Spleen (tissue), 13 donors: Measurements from ENCODE around the gene GNAI2. TPM values are rescaled to one million over a fixed set of nuclear protein-coding genes. Genes with fewer than 3 reads are reported as not detected.

Source experiments
- DNase-seq: peaks from one replicate; pipeline ENCODE4 v3.0.0-alpha.2; 2020
- H3K27ac ChIP-seq, 8 donors: fragments of 200-600 bp; sonication (generic) in 7 of 8; 1 replicate in 4 of 8; 2 replicates in 4 of 8; pipeline versions ENCODE4 v1.5.0 to v1.8.0; 2016 to 2021; ENCODE audit warnings: inconsistent platforms in 4 of 8, mild to moderate bottlenecking in 4 of 8, moderate library complexity in 1 of 8
- H3K27me3 ChIP-seq, 7 donors: fragments of 200-600 bp; sonication (generic) in 6 of 7; replicated peaks in 1 of 7; 1 replicate in 4 of 7; 2 replicates in 3 of 7; pipeline versions ENCODE4 v1.5.0 to v1.8.0; 2016 to 2021; ENCODE audit warnings: inconsistent platforms in 3 of 7, mild to moderate bottlenecking in 1 of 7
- H3K36me3 ChIP-seq, 6 donors: fragments of 200-600 bp; sonication (generic) in 5 of 6; 1 replicate in 4 of 6; 2 replicates in 2 of 6; pipeline versions ENCODE4 v1.5.0 to v1.8.0; 2016 to 2021; ENCODE audit warnings: inconsistent platforms in 2 of 6
- H3K4me1 ChIP-seq, 6 donors: fragments of 200-600 bp; sonication (generic) in 5 of 6; 1 replicate in 3 of 6; 2 replicates in 3 of 6; pipeline versions ENCODE4 v1.5.0 to v1.8.0; 2016 to 2021; ENCODE audit warnings: inconsistent platforms in 3 of 6
- H3K4me3 ChIP-seq, 8 donors: fragments of 200-600 bp; sonication (generic) in 7 of 8; 1 replicate in 4 of 8; 2 replicates in 4 of 8; pipeline versions ENCODE4 v1.5.0 to v1.8.0; 2016 to 2021; ENCODE audit warnings: inconsistent platforms in 4 of 8, mild to moderate bottlenecking in 4 of 8, moderate library complexity in 2 of 8
- H3K9me3 ChIP-seq, 8 donors: fragments of 200-600 bp; sonication (generic) in 7 of 8; 1 replicate in 4 of 8; 2 replicates in 4 of 8; pipeline versions ENCODE4 v1.5.0 to v1.8.0; 2016 to 2021; ENCODE audit warnings: inconsistent platforms in 4 of 8
- POLR2A ChIP-seq, 3 donors: fragments of 450-650 bp; IDR thresholded peaks; one replicate each; pipeline ENCODE4 v1.5.1; 2017; ENCODE audit warnings: antibody characterized with exemption in 3 of 3, mild to moderate bottlenecking in 1 of 3
- POLR2AphosphoS5 ChIP-seq, 3 donors: sonication (generic); formaldehyde crosslinking; IDR thresholded peaks; one replicate each; pipeline ENCODE4 v1.5.1; 2017; ENCODE audit warnings: antibody characterized with exemption in 3 of 3
- WGBS, 5 donors: extraction: QIAGEN DNeasy Blood & Tissue Kit in 3 of 5; methylation state at CpG; one replicate each; pipeline versions ENCODE4 v1.1.5 to v1.1.7; 2013 to 2018; 5-methylcytosine and 5-hydroxymethylcytosine counted together
- intact Hi-C: fragments of 100-400 bp; cut with DNase I; formaldehyde crosslinking; loops from one replicate; pipeline ENCODE4 v1.15.0; 2023; ENCODE audit warnings: low total_unique reads
- long read RNA-seq, 2 donors: transcript quantifications; one replicate each; lab custom pipeline, GENCODE V29; 2026
- polyA plus RNA-seq, 3 donors: library from polyadenylated mRNA; stranded (reverse); fragments of 200-250 nt; gene quantifications; one replicate each; pipeline ENCODE4 v1.2.1, GENCODE V29; 2013
- total RNA-seq, 7 donors: library from RNA; depleted of rRNA in 3 of 7; stranded (reverse); fragments of >200 nt in 3 of 7; fragmentation: NEBNext Ultra II Directional in 4 of 7; extraction: Animal tissue kit (Norgen Biotek cat#: 25700) in 4 of 7; gene quantifications; one replicate each; pipeline versions ENCODE4 v1.1.0 to v1.2.1, GENCODE V29; 2016 to 2021
- TF ChIP-seq, protein P1 (sequence below), 11 experiments: fragments of 200-600 bp in 7 of 11; fragments of 450-650 bp in 4 of 11; sonication (generic) in 4 of 11; IDR thresholded peaks in 8 of 11; conservative IDR thresholded peaks in 3 of 11; 1 replicate in 7 of 11; 2 replicates in 4 of 11; pipeline versions ENCODE4 v1.4.0 to v1.8.0; 2016 to 2021; ENCODE audit warnings: antibody characterized with exemption in 11 of 11, inconsistent platforms in 4 of 11, mild to moderate bottlenecking in 1 of 11
- donor health status: healthy with polysubstance abuse.
- donor health status: DM: no; HTN: no; CAD: no; lungs with moderate emphysema.
- donor health status: DM: no; HTN: no; CAD: no.
- donor health status: Bipolar disorder and iron deficiency.
- donor health status: healthy.
- donor health status: DM: no; HTN: no; CAD: no.
- donor health status: DM: yes; HTN: yes; CAD: no.

GNAI2 gene
- 100 to 1,000 TPM; 276 to 466 (median 385) TPM for total RNA-seq
- 100 to 1,000 TPM; 147 to 232 (median 170) TPM for polyA plus RNA-seq
- long read RNA-seq, donor 1, transcript GNAI2-202 (9 exons, 2,464 nt): major isoform, 75 of 131 reads
- long read RNA-seq, donor 1, partial matches to known transcripts: 52 of 131 reads
- long read RNA-seq, donor 1, other reads (novel, unspliced or antisense): 0 of 131 reads
- long read RNA-seq, donor 2, transcript GNAI2-202 (9 exons, 2,464 nt): major isoform, 79 of 108 reads
- long read RNA-seq, donor 2, partial matches to known transcripts: 26 of 108 reads
- long read RNA-seq, donor 2, other reads (novel, unspliced or antisense): 0 of 108 reads

GRCh38 chr3:50235716-50236483, at the start of gene GNAI2:
GNAI2 (plus strand) TSS chr3:50236204; CDS start chr3:50236336, 132 bp downstream.
- Histone ChIP-seq H3K27ac (peak within 1 kb of the TSS; percentile 94 to 99 (median 96)), H3K4me1 (peaks cover 31 to 64% (median 47%) of the 10 kb centered on the region in 6 donors), H3K4me3 (peak within 1 kb of the TSS; percentile 87 to 98 (median 92)), H3K36me3 (peaks cover 0 to 26% (median 11%) of the 10 kb centered on the region in 6 donors), H3K9me3 (no peaks in the 10 kb centered on the region), H3K27me3 (no peaks in the 10 kb centered on the region)
- 0 to 2% (median 1%) methylated on average over 37 to 75 of the region's 75 CpGs for WGBS, 5 donors
- TF ChIP-seq, protein P1, sequence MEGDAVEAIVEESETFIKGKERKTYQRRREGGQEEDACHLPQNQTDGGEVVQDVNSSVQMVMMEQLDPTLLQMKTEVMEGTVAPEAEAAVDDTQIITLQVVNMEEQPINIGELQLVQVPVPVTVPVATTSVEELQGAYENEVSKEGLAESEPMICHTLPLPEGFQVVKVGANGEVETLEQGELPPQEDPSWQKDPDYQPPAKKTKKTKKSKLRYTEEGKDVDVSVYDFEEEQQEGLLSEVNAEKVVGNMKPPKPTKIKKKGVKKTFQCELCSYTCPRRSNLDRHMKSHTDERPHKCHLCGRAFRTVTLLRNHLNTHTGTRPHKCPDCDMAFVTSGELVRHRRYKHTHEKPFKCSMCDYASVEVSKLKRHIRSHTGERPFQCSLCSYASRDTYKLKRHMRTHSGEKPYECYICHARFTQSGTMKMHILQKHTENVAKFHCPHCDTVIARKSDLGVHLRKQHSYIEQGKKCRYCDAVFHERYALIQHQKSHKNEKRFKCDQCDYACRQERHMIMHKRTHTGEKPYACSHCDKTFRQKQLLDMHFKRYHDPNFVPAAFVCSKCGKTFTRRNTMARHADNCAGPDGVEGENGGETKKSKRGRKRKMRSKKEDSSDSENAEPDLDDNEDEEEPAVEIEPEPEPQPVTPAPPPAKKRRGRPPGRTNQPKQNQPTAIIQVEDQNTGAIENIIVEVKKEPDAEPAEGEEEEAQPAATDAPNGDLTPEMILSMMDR (IDR thresholded peaks at IDR 0.05 in 8 of 11, conservative IDR thresholded peaks at IDR 0.05 in 3 of 11): peak in 3 of 11 experiments; percentile 37 to 61 (median 43)
- peak in 2 of 3 donors; percentile 91 to 97 for TF ChIP-seq POLR2A (IDR thresholded peaks at IDR 0.05)
- TF ChIP-seq POLR2AphosphoS5 (IDR thresholded peaks at IDR 0.05): peak; percentile 98 to 99 (median 98)
- intact Hi-C loops: loop anchor here (10.0 kb wide), 1 partner anchor 89 kb away; the partner anchor contains the start of genes HYAL2 and TUSC2
- peak; percentile 100 for DNase-seq

DNA sequence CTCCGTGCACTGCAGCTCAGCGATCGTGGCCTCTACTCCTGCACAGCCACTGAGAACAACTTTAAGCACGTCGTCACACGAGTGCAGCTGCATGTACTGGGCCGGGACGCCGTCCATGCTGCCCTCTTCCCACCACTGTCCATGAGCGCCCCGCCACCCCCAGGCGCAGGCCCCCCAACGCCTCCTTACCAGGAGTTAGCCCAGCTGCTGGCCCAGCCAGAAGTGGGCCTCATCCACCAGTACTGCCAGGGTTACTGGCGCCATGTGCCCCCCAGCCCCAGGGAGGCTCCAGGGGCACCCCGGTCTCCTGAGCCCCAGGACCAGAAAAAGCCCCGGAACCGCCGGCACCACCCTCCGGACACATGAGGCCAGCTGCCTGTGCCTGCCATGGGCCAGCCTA, 48.3 kb upstream of the GNAI2 start:
- intact Hi-C loops: loop anchor here (5.0 kb wide), 1 partner anchor 65 kb away; no protein-coding TSS in a partner anchor
- Histone ChIP-seq H3K4me3 (no peak overlapping the region), H3K36me3 (peaks cover 0 to 58% (median 18%) of the 10 kb centered on the region in 6 donors), H3K27me3 (peaks cover 0 to 12% (median 1%) of the 10 kb centered on the region in 7 donors), H3K27ac (no peak overlapping the region), H3K4me1 (peaks cover 0 to 21% (median 10%) of the 10 kb centered on the region in 6 donors), H3K9me3 (no peaks in the 10 kb centered on the region)
- TF ChIP-seq, protein P1 (IDR thresholded peaks at IDR 0.05 in 8 of 11, conservative IDR thresholded peaks at IDR 0.05 in 3 of 11): no peak
- no peak for TF ChIP-seq POLR2A (IDR thresholded peaks at IDR 0.05)
- TF ChIP-seq POLR2AphosphoS5 (IDR thresholded peaks at IDR 0.05): peak in 1 of 3 donors; percentile 8
- DNase-seq: no peak
- WGBS, 5 donors: 87 to 96% (median 92%) methylated on average over 17 to 19 of the region's 19 CpGs

DNA sequence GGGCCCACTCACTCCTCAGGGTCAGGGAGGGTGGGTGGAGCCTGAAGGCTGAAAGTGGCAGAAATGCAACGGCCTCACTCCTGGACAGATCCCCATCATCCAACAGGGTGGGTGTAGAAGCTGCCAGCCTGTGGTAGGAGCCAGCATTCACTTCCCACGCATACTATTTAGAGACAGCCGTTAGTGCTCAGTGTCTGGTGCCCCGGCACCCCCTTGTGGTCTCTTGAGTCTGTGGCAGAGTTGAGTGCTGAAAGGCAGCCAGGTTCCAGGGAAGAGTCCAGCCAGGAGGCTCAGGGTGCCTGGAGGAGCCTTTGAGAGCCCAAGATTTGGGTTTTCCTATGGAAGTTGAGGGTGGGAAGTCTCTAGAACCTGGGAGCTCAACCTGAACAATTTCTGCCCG, 46.7 kb upstream of the GNAI2 start:
- intact Hi-C loops: loop anchor here (5.0 kb wide), 1 partner anchor 67 kb away; no protein-coding TSS in a partner anchor
- no peak for DNase-seq
- WGBS, 5 donors: 11 to 20% (median 16%) methylated on average over 5 of the region's 5 CpGs

More for the DNA sequence above, 46.7 kb upstream of the GNAI2 start:
- Histone ChIP-seq H3K27ac (no peak overlapping the region), H3K36me3 (peaks cover 0 to 43% (median 13%) of the 10 kb centered on the region in 6 donors), H3K27me3 (peaks cover 9 to 27% (median 16%) of the 10 kb centered on the region in 7 donors), H3K4me1 (peaks cover 4 to 36% (median 24%) of the 10 kb centered on the region in 6 donors), H3K4me3 (no peak overlapping the region), H3K9me3 (no peaks in the 10 kb centered on the region)
- TF ChIP-seq, protein P1 (IDR thresholded peaks at IDR 0.05 in 8 of 11, conservative IDR thresholded peaks at IDR 0.05 in 3 of 11): peak in 9 of 11 experiments; percentile 36 to 76 (median 66)
- TF ChIP-seq POLR2AphosphoS5 (IDR thresholded peaks at IDR 0.05) (peak; percentile 7 to 62 (median 56)), POLR2A (IDR thresholded peaks at IDR 0.05) (no peak)
